GM12864 (cell line): ENCODE results near the gene PIERCE2.

Source experiments
- DNase-seq: peaks from one replicate; pipeline ENCODE4 v3.0.0-alpha.2; 2011; ENCODE audit warnings: low read depth
- H3K4me3 ChIP-seq: 2 replicates; pipeline ENCODE4 v1.5.1; 2011; ENCODE audit warnings: mild to moderate bottlenecking, low read depth, low read length, control low read depth
- CTCF ChIP-seq: IDR thresholded peaks from 2 replicates; pipeline ENCODE4 v1.5.1; 2011; ENCODE audit warnings: low read depth, mild to moderate bottlenecking, moderate library complexity, low read length, control low read depth, inconsistent platforms; ENCODE audit errors: missing control alignments

Gene PIERCE2

GRCh38 chr15:55408012-55408928 lies at the start of gene PIERCE2, which contains the start of gene CCPG1:
TSS of gene PIERCE2 (plus strand) at chr15:55408495. CDS start at chr15:55408769, 274 bp downstream.
TSS of gene CCPG1 (minus strand) at chr15:55408359. CDS start at chr15:55389424, 18,935 bp downstream.
- peak; percentile 78 for DNase-seq
- peak; percentile 75 for TF ChIP-seq CTCF
- H3K4me3 ChIP-seq = peak within 1 kb of the TSS; percentile 79

GRCh38 chr15:55360256-55360655 lies 48.0 kb upstream of the PIERCE2 start:
- H3K4me3 ChIP-seq = no peak overlapping the region
- TF ChIP-seq CTCF = no peak
- DNase-seq = no peak

GRCh38 chr15:55361048-55361447 lies 47.2 kb upstream of the PIERCE2 start:
- TF ChIP-seq CTCF = no peak
- no peak overlapping the region for H3K4me3 ChIP-seq
- no peak for DNase-seq

- H3K4me3 ChIP-seq = no peak overlapping the region
- no peak for DNase-seq
- no peak for TF ChIP-seq CTCF
Observed at GRCh38 chr15:55362641-55363040, 45.7 kb upstream of the PIERCE2 start.

- no peak for TF ChIP-seq CTCF
- DNase-seq = no peak
- H3K4me3 ChIP-seq = no peak overlapping the region
Observed at GRCh38 chr15:55366981-55367380, 41.3 kb upstream of the PIERCE2 start.

- DNase-seq = peak; percentile 24
- no peak overlapping the region for H3K4me3 ChIP-seq
- no peak for TF ChIP-seq CTCF
Observed at GRCh38 chr15:55372701-55373440, 35.4 kb upstream of the PIERCE2 start.
